NCI-H748 (cell line): ENCODE measurements around the gene GMDS.

Source experiments
- DNase-seq: peaks from one replicate; lab custom pipeline; 2025; ENCODE audit not compliant: unreplicated experiment; lab: John Stamatoyannopoulos, UW

Gene GMDS

DNA sequence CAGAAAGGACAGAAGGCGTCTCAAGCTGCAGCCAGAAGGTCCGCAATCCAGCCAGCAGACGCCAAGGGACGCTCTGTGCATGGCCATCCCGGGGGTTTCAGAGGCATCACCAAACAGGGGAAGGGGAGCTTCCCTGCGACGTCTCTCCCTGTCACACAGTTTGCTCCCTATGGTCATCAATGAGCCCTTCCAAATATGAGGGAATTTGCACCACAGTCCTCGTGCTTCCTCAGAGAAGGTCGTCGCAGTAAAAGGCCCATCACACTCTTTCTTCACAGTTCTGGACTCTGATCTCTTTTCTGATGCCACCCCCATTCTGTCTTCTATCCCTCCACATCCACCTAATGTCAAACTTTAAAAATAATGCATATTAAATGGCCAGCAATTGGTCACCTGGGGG, 645.9 kb downstream of the GMDS start:
- no peak for DNase-seq

DNA sequence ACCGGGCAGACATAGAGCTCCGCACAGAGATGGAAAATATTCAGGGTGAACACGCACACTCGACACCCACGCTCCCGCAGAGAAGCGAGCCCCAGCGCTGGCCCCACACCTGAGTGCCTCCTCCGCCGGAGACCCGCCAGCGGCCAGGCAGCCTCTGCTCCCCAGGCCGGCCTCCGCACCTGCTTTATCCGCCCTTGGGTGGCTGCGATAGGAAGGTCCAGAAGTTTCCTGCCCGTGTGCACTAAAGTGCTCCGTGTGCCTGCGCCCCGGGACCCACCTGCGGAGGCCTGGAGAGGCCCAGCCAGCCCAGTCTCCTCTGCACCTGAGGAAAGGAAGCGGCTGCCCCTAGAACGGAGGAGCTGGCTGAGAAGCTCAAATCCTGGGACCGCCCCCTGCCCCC, 646.5 kb downstream of the GMDS start:
- DNase-seq: no peak

- DNase-seq: no peak
Observed at GRCh38 chr6:1598433-1598832, 647.0 kb downstream of the GMDS start.

GRCh38 chr6:1597924-1598323, 647.5 kb downstream of the GMDS start:
- no peak for DNase-seq

DNA sequence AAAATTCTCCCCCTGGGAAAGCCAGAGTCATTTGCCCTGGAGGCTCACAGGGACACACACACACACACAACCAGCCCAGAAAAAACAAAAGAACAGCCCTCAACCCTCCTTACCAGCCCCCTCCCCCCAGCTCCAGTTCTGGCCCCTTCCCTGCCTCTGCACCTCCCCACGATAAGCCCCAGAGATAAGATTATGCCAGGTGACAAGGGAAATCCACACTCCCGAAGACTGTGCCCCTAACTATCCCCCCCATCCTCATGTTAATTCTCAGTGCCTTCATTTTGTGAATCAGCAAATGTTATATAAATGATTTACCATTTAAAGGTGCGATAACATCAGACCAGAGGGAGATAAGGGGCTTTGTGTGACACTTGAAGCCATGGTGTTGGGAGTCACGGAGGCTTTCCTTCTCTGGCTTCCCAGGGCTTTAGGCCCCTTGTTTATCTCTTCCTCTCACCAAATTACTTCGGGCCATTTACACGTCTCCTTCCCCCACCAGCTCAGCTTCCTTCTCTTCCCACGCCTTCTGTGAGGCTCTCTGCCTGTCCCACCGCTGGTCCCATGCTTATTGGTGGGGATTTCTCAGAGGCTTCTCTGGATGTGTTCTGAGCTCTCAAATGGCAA, 648.2 kb downstream of the GMDS start:
- no peak for DNase-seq

DNA sequence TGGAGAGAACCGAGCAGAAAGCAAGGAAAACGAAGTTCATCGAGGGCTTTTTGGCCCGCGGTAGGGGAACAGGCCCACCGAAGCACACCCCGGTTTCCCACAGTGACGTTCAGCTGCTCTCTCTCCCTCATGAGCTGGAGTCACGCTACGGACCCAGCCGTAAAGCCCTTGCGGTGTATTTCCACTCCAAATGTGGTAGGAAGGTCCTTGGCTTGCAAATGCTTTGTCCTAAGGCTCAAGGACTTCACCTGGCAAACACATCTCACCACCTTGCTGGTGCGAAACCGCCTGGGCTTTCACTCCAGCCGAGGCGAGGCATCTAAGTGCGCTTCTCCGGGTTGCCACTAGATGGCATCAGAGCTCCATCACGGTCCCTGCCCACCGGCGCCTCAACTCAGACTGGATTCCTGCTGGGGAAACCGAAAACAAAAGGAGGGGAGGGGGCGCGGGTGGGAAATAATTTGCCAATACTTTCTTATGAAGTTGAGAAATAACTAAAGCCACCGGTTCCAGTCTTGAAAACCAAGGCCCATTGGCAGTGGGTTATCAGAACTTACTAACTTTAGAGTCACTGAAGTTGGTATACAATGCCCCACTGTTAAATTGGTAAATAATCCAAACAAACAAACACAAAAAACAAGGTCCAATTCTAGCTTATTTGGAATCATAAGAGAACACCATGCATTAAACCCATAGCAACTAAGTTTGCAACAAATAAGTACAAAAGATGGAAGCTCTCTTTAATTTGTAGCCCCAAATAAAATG, 649.1 kb downstream of the GMDS start:
- peak; percentile 75 for DNase-seq

DNA sequence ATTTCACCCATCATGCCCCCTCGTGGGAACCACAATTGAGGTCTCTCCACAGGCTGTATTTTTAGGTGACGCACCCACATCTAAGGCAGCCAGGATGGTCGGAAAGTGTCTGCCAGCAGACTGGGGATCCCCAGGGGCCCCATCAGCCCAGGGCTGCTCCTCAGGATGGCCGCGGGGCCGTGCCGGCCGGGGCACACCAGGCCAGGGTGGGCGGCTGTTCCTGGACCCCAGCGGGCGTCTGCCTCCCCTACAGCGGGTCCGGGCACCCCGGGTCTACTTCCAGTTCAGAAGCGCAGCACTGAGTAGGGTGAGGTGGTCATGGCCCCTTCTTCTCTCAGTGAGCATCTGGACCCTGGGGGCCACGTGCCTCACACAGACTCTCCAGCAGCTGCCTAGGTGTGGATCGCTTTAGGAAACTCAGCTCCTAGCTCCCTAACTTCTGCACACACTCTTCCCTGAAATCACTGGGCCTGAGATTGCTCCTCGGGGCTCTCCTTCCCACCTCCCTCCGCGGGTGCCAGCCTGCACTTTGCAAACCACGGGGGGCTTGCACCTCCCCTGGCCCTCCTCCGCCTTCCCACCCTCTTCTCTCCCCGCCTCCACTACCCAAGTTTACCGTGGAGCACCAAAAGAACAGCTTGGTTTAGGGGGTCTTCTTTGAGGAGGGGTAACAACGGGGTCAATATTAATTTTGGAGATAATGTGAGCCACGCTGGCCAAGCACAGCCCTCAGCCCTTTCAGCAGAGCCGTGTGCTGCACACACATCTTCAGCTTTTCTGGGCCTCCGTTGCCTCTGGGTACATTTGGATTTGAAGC, 649.9 kb downstream of the GMDS start:
- no peak for DNase-seq

- DNase-seq: peak; percentile 56
Observed at GRCh38 chr6:1594445-1595200, 650.8 kb downstream of the GMDS start.

GRCh38 chr6:1593958-1594314, 651.5 kb downstream of the GMDS start:
- no peak for DNase-seq

- no peak for DNase-seq
Observed at GRCh38 chr6:1593286-1593957, 652.0 kb downstream of the GMDS start.

GRCh38 chr6:1592852-1593251, 652.6 kb downstream of the GMDS start:
- no peak for DNase-seq

DNA sequence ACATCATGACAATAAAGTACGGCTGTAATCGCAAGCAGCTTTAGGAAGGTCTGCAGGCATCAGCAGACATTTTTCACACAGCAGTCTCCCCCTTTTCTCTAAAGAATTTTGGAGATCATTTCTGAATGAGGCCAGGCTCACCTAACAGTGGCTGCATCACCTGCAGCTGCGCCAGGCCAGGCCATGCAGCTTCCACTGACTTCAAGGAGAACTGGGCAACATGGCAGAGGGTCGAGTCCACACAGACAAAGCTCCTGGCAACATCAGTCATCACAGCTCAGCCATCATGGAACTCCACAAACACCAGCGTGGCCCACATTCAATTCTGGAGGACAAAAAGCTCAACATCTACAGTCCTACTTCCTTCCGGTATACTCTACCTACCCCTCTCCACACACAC, 653.5 kb downstream of the GMDS start:
- DNase-seq: no peak

DNA sequence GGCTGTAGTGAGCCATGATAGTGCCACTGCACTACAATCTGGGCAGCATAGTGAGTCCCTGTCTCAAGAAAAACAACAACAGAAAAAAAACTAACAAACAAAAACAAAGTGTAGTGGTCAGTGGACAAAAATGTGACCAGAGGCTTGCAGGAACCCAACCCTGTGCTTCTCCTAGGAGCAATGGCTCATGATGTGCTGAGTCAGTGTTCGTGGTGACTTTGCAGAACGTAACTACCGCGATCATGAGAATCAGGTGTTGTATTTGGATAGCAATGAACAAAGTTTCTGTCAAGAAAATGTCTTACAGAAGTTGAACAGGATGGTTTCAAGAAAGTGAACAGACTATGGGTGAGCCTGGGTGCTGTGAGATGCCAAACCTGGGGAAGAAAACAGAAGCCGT, 654.2 kb downstream of the GMDS start:
- no peak for DNase-seq

- DNase-seq: no peak
Observed at GRCh38 chr6:1590580-1590979, 654.8 kb downstream of the GMDS start.

DNA sequence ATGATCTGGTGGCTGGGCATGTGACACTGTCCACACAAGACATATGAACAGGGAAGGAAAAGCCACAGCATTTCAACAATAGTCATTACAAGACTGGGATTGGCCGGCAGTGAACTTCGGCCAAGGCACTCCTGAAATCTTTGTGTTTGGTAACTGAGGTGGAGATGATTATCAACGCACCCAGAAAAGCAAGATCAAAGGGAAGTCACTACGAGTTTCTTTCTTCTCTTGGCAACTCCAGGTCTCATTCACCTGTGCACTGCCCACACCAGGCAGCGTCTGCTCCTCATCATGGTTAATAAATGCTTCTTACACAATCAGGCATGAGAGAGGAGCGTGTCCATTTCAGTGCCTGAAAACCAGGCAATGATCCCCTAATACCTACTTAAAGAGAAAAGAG, 656.2 kb downstream of the GMDS start:
- no peak for DNase-seq

GRCh38 chr6:1587977-1588376, 657.4 kb downstream of the GMDS start:
- no peak for DNase-seq

GRCh38 chr6:1587546-1587945, 657.9 kb downstream of the GMDS start:
- no peak for DNase-seq

DNA sequence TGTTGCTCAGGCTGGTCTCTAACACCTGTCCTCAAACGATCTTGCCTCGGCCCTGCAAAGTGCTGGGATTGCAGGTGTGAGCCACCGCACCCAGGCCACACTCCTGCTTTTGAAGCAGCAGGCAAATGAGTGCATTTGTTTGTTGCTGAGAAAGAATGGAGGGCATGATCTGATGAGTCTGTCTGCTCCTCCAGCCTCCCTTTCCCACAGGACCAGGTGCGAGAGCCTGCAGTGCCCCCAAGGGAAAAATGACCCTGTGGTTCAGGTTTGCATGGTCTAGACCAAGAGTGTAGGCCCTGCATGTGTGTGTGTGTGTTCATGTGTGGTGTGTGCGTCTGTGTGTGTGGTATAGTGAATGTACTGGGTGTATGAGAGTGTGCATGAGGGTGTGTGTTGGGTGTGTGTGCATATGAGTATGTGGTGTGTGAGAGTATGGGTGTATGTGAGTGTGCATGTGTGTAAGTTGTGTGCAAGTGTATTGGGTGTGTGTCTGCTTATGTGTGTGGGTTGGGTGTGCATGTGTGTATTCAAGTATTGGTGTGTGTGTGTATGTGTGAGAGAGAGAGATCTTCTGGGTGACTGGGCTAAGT, 658.4 kb downstream of the GMDS start:
- DNase-seq: no peak

GRCh38 chr6:1586256-1586655, 659.1 kb downstream of the GMDS start:
- no peak for DNase-seq

DNA sequence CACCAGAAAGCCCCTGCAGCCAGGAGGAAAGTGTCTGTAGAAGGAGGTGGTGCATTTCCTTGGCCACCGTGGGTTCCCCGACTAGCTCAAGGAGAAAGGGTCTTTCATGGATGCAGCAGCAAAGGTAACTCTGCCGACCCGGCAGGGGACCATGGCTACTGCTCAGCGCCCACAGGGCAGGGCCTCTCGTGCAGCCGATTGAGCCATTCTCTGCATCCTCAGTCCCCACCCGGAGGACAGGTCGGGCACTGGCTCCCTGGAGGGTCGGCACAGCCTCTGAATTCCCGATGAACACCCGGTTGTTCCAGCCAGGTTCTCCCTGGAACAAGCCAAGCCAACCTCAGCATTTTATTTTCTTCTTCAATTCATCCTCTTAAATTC, 659.7 kb downstream of the GMDS start:
- no peak for DNase-seq
